NCI-H1436 (cell line): ENCODE results near the gene EIF3D.

Source experiments
- DNase-seq: peaks from one replicate; lab custom pipeline; 2025; lab: John Stamatoyannopoulos, UW

EIF3D gene

GRCh38 chr22:36505998-36506635, 22.8 kb downstream of the EIF3D start:
- DNase-seq = no peak

GRCh38 chr22:36497910-36498665, 30.9 kb downstream of the EIF3D start:
- DNase-seq = no peak

GRCh38 chr22:36493690-36494110, 35.3 kb downstream of the EIF3D start:
- DNase-seq = no peak

- no peak for DNase-seq
These were observed 36.9 kb downstream of the EIF3D start for GRCh38 chr22:36492109-36492508.

- DNase-seq = no peak
These were observed 37.8 kb downstream of the EIF3D start for GRCh38 chr22:36491155-36491554.

- no peak for DNase-seq
These were observed 42.2 kb downstream of the EIF3D start for GRCh38 chr22:36486619-36487384.

GRCh38 chr22:36481393-36482168, 47.4 kb downstream of the EIF3D start, which contains the start of gene TXN2:
TXN2 (minus strand) TSS chr22:36481640; CDS start chr22:36480837, 803 bp downstream.
- peak; percentile 96 for DNase-seq

GRCh38 chr22:36480941-36481392, 48.0 kb downstream of the EIF3D start:
- DNase-seq = no peak

- no peak for DNase-seq
These were observed 50.0 kb downstream of the EIF3D start for GRCh38 chr22:36478966-36479365.

GRCh38 chr22:36475341-36475740, 53.6 kb downstream of the EIF3D start:
- no peak for DNase-seq

GRCh38 chr22:36472689-36473088, 56.3 kb downstream of the EIF3D start:
- no peak for DNase-seq

GRCh38 chr22:36471341-36471821, 57.6 kb downstream of the EIF3D start:
- no peak for DNase-seq

GRCh38 chr22:36470994-36471331, 58.0 kb downstream of the EIF3D start:
- DNase-seq = no peak

GRCh38 chr22:36470162-36470993, 58.6 kb downstream of the EIF3D start:
- peak; percentile 71 for DNase-seq

- no peak for DNase-seq
These were observed 59.8 kb downstream of the EIF3D start for GRCh38 chr22:36469094-36469710.

- DNase-seq = no peak
These were observed 61.0 kb downstream of the EIF3D start for GRCh38 chr22:36467946-36468345.

GRCh38 chr22:36467042-36467810, 61.7 kb downstream of the EIF3D start:
- DNase-seq = no peak

GRCh38 chr22:36466258-36466657, 62.7 kb downstream of the EIF3D start:
- no peak for DNase-seq

- DNase-seq = no peak
These were observed 63.5 kb downstream of the EIF3D start for GRCh38 chr22:36465232-36466021.
